Measurements from ENCODE around the gene GNAT1.
A peak's percentile ranks its signal among the peaks of the same experiment; 100 is the strongest.
"Not testable (repeated sequence)": the region's sequence is repeated elsewhere in the genome, so short reads cannot be mapped to it uniquely, and the experiment has no call there.

The GNAT1 gene

DNA sequence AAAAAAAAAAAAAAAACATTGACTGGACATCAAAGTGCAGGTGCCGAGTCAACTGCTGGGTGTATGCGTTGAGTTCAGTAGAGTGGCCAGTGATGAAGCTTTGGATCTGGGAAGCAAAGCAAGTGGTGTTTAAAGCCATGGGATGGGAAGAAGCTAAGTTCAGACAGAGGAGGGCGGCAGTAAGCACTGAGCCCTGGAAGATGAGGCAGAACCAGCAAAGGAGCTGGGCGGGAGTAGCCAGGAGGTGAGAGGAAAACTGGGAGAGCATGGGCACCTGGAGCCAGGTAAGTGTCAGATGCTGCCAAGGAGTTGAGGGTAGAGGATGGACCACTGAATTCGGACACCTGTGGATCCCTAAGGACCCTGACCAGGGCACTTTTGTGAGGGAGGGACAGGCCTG is 33.2 kb downstream of the GNAT1 start:
- DNase-seq: no peak

DNA sequence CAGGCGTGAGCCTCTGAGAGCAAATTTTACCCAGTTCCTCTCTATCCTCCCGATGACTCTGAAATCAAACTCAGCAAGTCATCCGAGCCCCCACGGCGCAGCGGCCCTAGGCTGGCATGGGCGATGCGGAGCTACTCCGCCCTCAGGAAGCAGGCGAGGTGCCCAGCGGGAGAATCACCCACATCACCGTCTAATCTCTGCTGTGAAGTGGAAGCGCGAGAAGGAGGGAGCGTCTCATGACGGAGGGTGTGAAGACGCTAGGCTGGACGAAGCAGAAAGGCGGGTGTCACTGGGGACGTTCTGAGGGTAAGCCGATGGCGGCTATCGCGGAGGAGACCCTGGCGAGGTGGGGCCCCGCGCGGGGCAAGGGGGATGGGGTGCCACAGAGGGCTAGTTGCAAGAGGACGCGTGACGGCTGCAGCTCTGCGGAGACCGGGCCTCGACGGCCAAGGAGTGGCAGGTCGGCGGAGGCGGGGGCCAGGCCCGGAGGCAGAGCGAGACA is 35.5 kb downstream of the GNAT1 start:
- peak in 1 of 2 experiments; percentile 31 for DNase-seq

DNA sequence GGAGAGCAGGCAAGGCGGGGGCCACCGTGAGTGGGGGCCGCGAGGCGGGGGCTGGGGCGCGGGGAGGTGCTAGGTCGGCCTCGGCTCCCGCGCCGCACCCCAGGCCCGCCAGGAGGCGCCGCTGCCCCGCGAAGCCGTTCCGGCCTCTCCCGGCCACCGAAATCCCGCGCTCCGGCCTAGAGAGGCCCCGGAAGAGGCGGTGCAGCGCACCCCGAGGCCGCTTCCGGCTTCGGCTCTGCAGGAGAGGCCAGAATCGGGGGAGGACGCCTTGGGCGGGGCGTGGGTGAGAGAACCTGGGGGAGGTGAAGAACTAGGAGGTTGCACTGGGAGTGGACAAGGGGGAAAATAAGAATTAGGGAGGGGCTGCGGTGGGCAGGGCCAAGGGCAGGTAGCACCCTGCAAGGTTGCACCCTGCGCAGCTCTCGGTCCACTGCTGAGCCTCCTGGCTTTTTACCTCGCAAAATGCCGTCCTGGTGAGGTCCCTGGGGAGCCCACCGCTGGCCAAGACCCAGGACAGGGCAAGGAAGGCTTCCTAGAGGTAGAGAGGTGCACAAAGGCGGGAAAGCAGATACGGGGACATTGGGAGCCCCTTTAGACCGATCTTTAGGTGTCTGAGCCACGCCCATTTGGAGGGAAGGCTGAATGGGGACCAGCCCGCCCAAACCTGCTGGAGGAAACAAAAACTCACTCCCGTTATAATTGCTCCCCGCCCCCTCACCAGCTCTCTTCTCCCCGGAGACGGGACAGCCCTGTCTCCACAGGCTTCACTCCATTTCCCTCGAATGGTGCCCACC is 36.2 kb downstream of the GNAT1 start:
- peak; percentile 77 to 89 for DNase-seq

DNA sequence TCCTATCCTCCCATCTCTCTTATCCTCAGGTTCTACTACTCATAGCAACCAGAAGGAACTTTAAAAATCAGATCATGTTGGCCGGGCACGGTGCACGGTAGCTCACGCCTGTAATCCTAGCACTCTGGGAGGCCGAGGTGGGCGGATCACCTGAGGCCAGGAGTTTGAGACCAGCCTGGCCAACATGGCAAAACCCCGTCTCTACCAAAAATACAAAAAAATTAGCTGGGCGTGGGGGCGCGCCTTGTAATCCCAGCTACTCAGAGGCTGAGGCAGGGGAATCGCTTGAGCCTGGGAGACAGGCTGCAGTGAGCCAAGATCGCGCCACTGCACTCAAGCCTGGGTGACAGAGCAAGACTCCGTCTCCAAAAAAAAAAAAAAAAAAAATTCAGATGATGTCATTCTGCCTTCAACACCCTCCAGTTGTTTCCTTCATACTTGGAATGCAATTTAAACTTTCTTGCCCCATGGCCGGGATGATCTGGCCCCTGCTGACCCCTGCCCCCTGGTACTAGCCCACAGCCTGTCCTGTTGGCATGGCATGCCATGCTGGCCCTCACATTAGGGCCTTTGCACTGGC is 36.9 kb downstream of the GNAT1 start:
- not testable (repeated sequence) for DNase-seq

DNA sequence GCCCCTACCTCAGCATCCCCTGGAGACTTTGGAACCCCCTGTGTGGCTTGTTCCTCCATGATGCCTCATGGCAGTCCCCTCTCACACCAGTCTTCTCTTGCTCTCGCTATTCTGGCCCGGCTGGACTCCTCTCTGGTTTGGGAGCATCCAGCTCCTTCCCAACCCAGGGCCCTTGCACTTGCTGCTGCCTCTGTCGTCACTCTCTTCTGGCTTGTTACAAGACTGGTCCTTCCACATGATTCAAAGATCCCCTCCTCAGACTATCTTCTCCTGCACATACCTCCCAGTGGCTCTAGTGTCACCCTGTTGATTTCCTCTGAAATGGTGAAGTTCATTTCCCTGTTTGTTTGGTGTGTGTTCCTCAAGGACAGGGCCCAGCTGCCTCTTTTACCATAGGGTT is 38.1 kb downstream of the GNAT1 start:
- DNase-seq: no peak

DNA sequence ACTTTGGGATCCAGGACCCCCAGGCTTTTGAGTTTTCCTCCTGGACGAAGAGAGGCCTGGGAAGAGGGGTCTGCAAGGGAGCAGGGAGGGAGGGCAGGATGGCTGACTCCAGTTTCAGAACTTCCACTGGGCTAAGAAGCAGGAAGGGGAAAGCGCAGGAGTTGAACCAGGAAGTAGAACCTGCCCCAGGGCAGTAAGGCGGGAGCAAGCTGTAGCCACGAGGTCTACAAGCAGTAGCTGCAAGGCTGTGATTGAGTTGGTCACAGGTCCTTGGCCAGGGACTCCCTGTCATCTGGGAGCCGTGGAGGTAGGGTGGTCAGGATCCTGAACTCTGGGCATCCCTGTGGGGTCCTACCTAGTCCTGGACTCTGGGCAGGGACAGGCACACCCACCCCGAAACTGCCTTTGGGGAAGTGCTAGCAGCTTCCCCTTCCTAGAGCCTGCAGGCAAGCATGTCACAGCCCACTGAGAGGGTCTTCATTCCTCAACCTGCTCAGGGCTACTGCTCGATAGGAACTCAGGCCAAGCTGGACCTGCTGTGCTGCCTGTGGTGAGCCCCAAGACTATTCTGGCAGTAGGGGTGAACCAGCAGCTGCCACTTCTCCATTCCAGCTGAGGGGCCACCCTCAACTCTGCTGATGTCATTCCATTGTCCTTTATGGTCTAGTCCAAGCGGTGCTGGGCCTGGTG is 38.8 kb downstream of the GNAT1 start:
- DNase-seq: no peak

DNA sequence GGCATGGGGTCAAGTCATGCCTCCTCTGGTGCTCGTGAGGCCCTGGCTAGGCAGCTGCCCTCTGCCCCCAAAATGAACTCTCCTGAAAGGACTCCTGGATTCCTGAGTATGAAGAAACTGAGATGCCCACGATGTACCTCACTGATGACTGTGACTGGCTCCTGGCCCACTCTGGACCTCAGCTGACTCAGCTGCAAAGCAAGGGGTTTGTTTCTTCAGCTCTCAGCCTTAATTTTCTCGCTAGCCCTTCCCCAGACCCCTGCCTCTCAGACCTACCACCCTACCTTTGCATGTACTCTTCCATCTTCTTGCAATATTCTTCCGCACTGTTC is 39.4 kb downstream of the GNAT1 start:
- DNase-seq: no peak

DNA sequence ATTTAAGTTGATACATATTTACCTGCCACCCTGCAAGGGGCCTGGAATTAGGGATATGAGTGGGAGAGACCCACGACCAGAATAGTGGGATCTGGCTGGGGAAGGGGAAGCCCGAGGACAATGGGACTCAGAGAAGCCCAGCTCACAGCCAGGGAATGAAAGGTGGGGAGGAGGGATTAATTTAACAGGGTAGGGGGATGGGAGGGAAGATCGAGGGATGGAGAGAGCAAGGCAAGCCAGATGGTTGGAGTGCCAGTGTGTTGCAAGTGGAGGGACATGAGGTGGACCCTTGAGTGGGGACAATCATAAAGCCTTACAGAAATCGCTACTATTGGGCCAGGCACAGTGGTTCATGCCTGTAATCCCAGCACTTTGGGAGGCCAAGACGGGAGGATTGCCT is 40.2 kb downstream of the GNAT1 start:
- no peak for DNase-seq

DNA sequence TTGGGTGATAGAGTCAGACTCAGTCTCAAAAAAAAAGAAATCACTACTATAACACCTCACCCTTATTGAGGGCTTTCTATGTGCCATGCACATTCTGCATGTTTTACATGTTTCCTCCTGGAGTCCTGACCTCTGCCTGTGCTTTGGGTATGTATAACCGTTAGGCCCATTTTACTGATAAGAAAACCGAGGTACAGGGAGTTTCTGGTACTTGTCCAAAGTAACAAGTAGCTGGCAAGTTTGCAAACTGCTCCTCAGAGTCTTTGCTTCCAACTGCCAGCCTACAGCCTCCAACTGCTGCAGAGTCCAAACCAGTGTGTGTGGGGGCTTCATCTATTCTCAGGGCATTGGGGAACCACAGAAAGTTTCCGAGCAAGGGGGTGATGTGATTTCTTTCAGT is 40.9 kb downstream of the GNAT1 start:
- no peak for DNase-seq

DNA sequence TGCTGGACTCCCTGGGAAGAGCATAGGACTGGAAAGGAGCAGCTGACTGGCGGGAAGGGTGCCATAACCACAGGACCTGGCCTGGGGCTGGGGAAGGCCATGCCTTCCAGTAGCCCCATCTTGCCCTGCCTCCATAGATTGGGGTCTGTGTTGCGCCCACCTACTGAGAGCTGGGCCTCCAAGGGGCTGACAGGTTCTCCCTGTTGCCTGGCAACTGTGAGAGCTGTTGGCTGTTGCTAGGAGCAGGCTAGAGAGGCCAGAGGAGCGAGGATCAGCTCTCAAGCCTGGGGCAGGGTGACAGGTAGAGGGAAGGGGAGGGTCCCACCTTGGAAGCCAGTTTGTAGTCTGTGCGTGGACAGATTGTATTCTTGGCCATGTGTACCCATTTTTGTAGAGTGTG is 41.8 kb downstream of the GNAT1 start:
- no peak for DNase-seq

DNA sequence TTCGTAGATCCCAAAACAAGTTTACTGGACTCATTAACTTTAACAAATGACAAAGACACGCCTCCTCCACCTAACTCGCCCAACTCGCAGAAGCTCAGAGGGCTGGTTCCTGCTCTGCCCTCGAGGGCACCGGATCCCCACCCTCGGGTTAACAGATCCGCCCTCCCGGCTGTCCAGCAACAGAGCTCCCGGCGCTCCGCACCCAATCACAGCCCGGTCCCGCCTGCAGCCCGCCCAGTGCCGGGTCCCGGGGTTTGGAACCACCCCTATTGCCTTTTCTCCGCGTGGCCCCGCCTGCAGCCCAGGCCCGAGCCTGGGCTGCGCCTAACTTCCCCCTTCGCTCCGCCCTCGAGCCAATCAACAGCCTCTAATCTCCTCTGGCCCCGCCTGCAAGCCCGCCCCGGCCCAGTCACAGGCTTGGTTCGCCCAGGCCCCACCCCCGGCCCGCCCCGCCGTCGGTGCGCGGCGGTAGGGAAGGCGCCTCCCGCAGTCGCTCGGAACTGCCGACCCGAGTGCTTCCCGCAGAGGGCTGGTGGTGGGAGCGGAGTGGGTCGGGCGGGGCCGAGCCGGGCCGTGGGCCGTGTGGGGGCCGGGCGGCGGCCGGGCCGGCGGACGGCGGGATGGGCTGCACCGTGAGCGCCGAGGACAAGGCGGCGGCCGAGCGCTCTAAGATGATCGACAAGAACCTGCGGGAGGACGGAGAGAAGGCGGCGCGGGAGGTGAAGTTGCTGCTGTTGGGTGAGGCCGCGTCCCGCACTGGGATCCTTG is 44.5 kb downstream of the GNAT1 start, which contains the start of gene GNAI2:
Gene GNAI2 (plus strand): TSS at position 489 of the 768 bp plus-strand sequence. CDS start 132 bp downstream, at position 621.
- peak; percentile 88 to 91 for DNase-seq

DNA sequence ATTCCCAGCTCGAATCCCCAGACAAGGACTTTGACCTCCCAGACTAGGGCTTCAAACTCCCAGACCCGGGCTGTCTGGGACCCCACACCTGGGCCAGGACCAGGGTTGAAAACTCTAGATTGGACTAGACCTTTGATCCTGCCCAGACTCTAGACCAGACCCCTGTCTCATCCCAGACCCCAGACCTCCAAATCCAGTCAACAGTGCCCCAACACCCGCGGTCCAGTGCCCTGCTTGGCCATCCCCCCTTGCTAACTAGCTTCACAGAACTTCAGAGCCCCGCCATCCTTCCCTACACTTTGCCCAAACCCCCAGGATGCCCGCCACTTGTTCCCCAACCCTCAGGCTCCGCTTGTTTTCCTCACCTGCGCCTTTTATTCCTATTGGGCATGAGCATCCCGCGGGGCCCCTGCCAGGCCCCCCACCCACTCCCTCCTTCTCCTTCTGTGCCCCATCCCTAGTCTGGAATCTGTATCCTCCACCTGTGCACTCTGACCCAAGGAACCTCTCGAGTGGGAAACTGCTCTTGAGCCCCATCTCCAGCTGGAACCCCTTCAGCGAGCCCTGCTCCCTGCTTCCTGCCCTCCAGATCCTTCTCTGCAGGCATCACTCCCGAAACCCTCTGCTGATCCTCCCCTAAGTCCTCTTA is 45.2 kb downstream of the GNAT1 start:
- no peak for DNase-seq

DNA sequence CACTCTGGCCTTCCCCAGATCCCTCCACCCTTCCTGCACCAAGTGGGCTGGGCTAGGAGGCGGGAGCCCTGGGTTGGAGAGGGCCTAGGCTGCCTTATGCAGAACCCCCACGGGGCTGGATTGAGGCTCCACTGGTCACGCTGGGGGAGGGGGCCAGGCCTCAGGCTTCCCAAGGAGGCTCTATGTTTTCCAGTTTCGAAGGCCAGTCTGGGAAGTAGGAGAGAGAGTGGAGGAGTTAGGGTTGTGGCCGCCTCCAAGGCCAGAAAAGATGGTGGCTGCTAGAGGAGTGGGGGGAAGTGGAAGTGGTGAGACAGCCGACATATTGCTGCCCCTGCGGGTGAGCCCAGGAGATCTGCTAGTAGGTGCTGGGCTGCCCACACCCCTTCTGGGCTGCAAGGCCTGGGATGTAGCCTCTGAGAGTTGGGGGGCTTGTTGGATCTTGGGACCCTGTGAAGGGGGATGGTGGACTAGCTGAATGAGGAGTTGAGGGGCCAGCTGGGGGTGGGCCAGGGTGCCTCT is 45.8 kb downstream of the GNAT1 start:
- no peak for DNase-seq

DNA sequence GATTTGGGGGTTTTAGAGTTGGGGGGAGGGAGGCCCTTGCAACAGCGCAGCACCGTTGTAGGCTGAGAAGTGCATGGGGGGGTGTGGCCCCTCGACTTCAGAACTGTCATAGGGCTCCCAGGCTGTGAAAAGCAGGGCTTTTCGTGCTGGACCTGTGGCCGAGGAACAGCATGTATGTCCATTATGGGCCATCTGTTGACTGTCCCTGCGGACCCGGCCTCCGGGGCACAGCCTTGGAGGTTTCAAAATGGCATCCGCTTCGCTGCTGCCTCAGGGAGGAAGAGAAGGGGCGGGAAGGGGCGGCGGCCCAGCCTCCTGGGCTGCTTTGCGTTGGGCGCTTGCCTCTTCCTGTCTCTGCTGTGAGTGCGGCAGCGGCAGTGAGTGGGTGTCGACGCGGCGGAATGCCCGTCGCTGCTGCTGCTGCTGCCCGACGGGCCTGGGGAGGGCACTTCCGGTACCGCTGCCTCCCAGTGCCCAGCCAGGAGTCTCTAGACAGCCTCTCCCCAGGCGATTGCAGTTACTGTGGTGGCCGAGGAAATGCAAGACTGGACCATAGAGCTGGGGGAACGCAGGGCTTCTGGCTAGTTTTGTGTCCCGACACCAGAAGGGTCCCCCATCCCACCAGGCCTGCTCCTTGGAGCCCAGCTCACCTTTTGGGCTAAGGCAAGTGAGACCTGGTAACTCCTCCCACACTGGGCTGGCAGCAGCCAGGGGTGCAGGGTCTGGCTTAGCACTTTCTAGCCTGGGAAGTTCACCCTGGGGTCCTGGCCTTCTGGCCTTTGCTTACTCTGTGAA is 46.5 kb downstream of the GNAT1 start:
- no peak for DNase-seq

DNA sequence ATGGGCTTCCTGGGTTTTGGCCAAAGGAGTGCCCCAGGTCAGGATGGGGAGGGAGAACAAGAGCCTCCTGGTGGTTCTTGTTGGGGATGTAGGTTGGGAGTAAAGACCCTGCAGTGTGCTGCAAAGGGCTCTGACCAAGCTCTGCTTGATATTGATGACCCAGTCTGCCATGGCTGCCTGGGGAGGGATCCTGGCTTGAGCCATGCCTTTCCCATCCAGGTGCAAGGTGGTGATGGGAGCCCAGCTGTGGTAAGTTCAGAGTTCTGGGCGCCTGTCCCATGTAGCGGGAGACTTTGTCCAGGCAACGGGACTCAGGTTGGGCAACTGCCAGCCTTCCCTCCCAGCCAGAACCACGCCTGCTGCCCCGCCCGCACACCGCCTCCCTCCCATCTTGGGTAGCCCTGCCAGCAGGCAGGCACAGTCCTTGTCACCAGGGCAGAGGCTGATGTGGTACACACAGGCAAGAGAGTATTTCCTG is 47.2 kb downstream of the GNAT1 start:
- no peak for DNase-seq

DNA sequence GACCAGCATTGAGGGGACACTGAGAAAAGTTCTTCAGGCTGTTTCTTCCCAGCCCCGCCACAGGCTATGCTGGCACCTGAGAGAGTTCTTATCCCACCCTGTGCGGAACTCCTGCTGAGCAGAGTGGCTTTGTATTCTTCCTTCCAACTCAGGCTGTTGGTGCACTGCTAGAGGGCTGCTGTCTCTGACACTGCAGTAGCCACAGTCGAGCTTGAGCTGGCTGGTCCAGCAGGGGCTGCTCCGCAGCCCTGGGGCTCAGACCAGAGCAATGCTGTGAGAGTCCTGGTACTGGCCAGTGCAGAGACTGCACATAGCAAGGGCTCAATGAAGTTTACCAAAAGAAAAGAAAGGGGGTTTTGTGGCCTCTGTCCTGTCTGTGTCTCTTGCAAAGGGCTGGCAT is 48.2 kb downstream of the GNAT1 start:
- no peak for DNase-seq

DNA sequence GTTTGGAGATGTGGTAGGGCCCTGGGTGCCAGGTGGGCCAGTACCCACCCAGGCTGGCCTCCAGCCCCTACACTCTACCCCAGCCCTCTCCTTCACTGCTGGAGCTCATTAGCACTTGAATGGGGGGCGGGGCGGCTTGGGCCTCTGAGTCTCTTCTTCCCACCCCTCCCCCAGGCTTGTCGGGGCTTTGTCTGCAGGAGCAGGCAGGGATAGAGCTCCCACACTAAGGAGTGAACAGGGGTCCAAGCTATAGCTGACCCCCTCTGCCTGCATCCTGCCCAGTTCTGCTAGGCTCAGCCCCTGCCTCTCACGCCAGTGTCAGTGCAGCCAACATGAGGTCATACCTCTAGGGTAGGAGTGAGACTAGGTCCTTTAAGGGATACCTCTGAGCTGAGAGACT is 49.8 kb downstream of the GNAT1 start:
- no peak for DNase-seq

DNA sequence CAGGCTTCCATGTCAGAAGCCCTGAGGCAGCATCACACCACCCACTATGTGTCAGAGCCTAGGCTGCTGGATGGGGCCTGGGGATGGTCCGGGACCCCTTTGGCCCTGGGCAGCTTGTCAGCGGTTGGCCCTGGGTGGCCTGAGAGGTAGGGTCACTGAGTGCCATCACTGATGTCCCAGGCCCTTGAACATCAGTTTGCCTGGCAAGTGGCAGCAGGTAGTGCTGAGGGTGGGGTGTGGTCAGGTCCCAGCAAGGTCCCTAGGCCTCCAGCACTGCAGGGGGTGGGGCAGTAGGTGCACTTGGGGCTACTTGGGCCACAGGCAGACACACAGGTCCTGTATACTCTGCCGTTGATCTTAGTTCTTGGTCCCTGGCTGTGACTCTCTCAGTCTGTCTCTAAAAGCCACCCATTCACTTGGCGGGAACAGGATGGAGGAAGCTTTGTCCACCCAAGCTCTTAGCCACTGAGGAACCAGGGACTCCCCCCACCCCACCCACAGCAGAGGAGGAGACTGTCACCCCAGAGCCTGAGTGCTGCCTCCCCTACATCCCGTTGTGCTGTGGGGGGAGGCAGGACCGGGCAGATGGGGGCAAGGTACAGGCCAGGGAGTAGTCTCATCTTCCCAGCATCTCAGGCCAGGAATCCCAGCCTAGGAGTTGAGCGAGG is 50.4 kb downstream of the GNAT1 start:
- no peak for DNase-seq

DNA sequence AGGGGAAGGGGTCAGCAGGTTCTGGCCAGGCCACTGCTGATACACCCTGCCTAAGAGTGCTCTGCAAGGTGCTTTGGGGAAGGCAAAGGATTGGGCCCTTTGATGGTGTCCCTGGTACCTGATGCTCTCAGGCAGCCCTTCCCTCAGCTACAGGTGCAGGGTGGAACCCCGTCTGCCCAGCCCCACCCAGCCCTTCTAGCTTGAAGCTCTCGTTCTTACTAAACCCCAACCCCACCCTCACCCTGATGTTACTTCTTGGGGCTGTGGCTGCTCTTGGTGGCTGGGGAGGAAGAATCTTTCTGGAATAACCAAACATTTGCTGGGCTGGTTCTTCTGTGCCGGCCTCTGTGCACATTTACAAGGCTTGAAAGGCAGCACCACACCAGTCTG is 51.0 kb downstream of the GNAT1 start:
- DNase-seq: no peak

DNA sequence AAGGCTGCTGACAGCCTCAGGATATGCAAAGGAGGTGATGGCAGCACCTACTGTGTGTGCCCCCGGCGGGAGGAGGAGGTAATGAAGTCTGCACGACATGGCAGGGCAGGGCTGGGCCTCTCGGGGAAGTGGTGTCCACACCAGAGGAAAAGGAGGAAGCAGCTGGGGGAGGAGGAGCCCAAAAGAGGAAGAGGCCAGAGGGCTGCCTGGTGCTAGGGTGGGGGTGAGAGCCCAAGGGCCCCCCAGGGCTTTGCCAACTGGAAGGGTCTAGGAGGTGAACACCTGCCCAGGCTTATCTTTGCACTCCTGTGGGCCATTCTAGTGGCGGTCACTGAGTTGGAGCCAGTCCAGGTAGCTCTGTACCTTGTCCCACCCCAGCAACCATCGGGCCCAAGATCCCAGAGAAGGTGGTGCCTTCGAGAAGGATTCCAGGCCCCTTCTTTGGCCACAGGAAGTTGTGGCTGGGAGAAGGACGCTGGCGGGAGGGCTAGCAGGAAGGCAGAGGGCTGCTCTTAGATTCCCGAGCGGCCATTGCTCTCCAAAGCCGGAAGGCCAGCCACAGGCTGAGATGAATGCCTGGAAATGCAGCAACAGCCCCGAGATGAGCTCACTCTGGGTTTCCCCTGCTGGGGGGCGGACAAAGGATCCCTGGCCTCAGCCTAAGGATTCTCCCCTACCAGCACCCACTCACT is 51.6 kb downstream of the GNAT1 start:
- no peak for DNase-seq

All from NCI-H1930 (cell line).